ENCODE data around the gene TNFAIP8L3.

Gene TNFAIP8L3

DNA sequence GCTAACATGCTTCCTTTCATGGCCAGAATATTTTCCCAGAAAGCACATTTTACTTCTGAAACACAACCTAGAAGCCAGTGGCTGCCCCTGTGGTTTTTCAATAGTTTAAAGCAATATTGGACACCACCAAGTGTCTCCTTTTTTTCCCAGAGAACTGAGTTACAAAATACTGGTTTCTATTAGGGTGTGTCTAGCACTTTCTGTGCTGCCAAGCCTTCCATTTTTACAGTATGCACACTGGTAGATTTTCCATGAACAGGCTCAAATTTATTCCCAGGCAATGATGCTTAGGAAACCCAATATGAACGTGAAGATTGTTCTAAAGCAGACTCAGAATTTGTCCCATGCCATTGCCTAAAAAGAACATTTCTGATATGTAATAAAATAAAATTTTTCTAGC, 7.2 kb downstream of the TNFAIP8L3 start:
- no peak for TF ChIP-seq ISL1 (CRISPR knock-in tag; IDR thresholded peaks at IDR 0.05)
- TF ChIP-seq ZNF8 (CRISPR knock-in tag; IDR thresholded peaks at IDR 0.05), result no peak

DNA sequence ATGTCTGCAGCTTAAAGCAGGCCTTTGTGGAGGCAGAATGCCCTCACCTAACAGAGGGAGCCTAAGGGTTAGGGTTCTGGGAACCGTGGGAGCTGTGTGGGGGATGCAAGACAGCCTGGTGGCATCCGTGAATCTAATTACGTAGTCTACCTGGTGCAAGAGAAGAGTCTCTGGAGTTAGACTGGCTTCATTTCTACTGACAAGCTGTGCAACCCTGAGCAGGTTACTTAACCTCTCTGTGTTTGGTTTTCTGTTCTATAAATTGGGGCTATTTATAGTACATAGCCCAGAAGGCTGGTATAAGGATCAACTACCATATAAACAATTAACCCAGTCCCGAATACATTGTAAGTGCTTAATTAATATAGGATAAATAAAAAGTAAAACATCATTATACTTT, 8.3 kb downstream of the TNFAIP8L3 start:
- TF ChIP-seq SNAI2 (CRISPR knock-in tag; IDR thresholded peaks at IDR 0.05) (no peak), ZFP30 (CRISPR knock-in tag; IDR thresholded peaks at IDR 0.05) (no peak), CSDC2 (CRISPR knock-in tag; IDR thresholded peaks at IDR 0.05) (no peak), ISL1 (CRISPR knock-in tag; IDR thresholded peaks at IDR 0.05) (no peak), PPARA (CRISPR knock-in tag; IDR thresholded peaks at IDR 0.05; ENCODE audit: borderline replicate concordance) (no peak), OSR1 (CRISPR knock-in tag; IDR thresholded peaks at IDR 0.05) (no peak)
- ATAC-seq, result no peak

More for the DNA sequence above, 7.2 kb downstream of the TNFAIP8L3 start:
- no peak for ATAC-seq

DNA sequence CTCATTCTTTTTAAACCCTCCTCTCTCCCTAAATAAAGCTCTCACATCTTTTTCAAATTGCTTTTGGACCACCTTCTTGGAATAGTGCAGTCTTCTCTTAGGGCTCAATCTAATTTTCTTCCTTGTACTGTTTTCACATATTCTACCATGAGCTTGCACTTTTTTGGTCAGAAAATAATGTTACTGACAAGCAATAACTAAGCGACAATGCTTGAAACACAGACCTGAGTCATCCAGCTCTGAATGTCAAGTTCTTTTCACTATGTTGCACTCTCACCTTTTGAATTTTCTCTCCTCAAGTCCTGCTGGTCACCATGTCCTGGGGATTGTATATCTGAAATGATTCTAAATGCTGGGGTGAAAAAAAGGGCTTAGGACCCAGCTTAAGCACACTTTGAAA, 8.9 kb downstream of the TNFAIP8L3 start:
- ATAC-seq, result no peak
- TF ChIP-seq ZNF70 (CRISPR knock-in tag; IDR thresholded peaks at IDR 0.05) (no peak), BACH2 (CRISPR knock-in tag; IDR thresholded peaks at IDR 0.05; ENCODE audit: borderline replicate concordance) (no peak), PPARA (CRISPR knock-in tag; IDR thresholded peaks at IDR 0.05; ENCODE audit: borderline replicate concordance) (no peak), OSR1 (CRISPR knock-in tag; IDR thresholded peaks at IDR 0.05) (no peak), TOX (CRISPR knock-in tag; IDR thresholded peaks at IDR 0.05; ENCODE audit: borderline replicate concordance) (no peak), RARB (CRISPR knock-in tag; IDR thresholded peaks at IDR 0.05) (no peak), ISL1 (CRISPR knock-in tag; IDR thresholded peaks at IDR 0.05) (no peak)
- TF ChIP-seq, protein P1, sequence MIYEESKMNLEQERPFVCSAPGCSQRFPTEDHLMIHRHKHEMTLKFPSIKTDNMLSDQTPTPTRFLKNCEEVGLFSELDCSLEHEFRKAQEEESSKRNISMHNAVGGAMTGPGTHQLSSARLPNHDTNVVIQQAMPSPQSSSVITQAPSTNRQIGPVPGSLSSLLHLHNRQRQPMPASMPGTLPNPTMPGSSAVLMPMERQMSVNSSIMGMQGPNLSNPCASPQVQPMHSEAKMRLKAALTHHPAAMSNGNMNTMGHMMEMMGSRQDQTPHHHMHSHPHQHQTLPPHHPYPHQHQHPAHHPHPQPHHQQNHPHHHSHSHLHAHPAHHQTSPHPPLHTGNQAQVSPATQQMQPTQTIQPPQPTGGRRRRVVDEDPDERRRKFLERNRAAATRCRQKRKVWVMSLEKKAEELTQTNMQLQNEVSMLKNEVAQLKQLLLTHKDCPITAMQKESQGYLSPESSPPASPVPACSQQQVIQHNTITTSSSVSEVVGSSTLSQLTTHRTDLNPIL (CRISPR knock-in tag; IDR thresholded peaks at IDR 0.05; ENCODE audit: low read depth), result no peak
- TF ChIP-seq, protein P2, sequence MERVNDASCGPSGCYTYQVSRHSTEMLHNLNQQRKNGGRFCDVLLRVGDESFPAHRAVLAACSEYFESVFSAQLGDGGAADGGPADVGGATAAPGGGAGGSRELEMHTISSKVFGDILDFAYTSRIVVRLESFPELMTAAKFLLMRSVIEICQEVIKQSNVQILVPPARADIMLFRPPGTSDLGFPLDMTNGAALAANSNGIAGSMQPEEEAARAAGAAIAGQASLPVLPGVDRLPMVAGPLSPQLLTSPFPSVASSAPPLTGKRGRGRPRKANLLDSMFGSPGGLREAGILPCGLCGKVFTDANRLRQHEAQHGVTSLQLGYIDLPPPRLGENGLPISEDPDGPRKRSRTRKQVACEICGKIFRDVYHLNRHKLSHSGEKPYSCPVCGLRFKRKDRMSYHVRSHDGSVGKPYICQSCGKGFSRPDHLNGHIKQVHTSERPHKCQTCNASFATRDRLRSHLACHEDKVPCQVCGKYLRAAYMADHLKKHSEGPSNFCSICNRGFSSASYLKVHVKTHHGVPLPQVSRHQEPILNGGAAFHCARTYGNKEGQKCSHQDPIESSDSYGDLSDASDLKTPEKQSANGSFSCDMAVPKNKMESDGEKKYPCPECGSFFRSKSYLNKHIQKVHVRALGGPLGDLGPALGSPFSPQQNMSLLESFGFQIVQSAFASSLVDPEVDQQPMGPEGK (CRISPR knock-in tag; IDR thresholded peaks at IDR 0.05; ENCODE audit: borderline replicate concordance), result no peak

DNA sequence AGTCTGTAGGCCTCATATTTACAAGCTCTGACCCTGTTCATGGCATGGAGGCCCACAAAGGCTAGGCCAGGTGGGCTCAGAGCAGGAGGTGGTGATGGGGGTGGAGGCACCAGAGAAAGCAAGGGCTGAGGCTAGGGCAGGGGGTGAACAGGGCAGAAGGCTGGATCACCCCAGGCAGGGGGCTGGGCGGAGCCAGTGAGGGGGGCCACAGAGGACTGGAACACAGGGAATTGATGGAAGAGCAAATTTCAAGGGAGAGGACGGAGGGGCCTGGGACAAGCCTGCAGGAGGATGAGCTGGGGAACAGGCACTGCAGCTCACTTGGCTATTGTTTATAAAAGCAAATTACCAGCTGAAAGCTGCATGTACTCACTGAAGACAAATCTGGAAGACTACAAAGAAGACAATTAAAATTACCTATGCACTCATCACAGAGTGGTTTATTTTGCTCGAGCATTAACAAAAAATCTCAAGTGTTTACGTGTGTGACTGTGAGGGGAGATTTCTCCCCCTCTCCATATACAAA, 11.0 kb downstream of the TNFAIP8L3 start:
- no peak for TF ChIP-seq ZNF8 (CRISPR knock-in tag; IDR thresholded peaks at IDR 0.05)
- no peak for TF ChIP-seq RARB (CRISPR knock-in tag; IDR thresholded peaks at IDR 0.05)
- TF ChIP-seq SNAI2 (CRISPR knock-in tag; IDR thresholded peaks at IDR 0.05), result no peak
- no peak for TF ChIP-seq ESRRG (CRISPR knock-in tag; IDR thresholded peaks at IDR 0.05)
- TF ChIP-seq, protein P3, sequence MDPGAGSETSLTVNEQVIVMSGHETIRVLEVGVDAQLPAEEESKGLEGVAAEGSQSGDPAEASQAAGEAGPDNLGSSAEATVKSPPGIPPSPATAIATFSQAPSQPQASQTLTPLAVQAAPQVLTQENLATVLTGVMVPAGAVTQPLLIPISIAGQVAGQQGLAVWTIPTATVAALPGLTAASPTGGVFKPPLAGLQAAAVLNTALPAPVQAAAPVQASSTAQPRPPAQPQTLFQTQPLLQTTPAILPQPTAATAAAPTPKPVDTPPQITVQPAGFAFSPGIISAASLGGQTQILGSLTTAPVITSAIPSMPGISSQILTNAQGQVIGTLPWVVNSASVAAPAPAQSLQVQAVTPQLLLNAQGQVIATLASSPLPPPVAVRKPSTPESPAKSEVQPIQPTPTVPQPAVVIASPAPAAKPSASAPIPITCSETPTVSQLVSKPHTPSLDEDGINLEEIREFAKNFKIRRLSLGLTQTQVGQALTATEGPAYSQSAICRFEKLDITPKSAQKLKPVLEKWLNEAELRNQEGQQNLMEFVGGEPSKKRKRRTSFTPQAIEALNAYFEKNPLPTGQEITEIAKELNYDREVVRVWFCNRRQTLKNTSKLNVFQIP (CRISPR knock-in tag; IDR thresholded peaks at IDR 0.05; ENCODE audit: borderline replicate concordance, low read depth), result no peak
- TF ChIP-seq, protein P1 (CRISPR knock-in tag; IDR thresholded peaks at IDR 0.05; ENCODE audit: low read depth), result no peak
- TF ChIP-seq, protein P2 (CRISPR knock-in tag; IDR thresholded peaks at IDR 0.05; ENCODE audit: borderline replicate concordance), result no peak
- TF ChIP-seq TOX (CRISPR knock-in tag; IDR thresholded peaks at IDR 0.05; ENCODE audit: borderline replicate concordance), result no peak
- no peak for TF ChIP-seq ZNF70 (CRISPR knock-in tag; IDR thresholded peaks at IDR 0.05)
- TF ChIP-seq, protein P4, sequence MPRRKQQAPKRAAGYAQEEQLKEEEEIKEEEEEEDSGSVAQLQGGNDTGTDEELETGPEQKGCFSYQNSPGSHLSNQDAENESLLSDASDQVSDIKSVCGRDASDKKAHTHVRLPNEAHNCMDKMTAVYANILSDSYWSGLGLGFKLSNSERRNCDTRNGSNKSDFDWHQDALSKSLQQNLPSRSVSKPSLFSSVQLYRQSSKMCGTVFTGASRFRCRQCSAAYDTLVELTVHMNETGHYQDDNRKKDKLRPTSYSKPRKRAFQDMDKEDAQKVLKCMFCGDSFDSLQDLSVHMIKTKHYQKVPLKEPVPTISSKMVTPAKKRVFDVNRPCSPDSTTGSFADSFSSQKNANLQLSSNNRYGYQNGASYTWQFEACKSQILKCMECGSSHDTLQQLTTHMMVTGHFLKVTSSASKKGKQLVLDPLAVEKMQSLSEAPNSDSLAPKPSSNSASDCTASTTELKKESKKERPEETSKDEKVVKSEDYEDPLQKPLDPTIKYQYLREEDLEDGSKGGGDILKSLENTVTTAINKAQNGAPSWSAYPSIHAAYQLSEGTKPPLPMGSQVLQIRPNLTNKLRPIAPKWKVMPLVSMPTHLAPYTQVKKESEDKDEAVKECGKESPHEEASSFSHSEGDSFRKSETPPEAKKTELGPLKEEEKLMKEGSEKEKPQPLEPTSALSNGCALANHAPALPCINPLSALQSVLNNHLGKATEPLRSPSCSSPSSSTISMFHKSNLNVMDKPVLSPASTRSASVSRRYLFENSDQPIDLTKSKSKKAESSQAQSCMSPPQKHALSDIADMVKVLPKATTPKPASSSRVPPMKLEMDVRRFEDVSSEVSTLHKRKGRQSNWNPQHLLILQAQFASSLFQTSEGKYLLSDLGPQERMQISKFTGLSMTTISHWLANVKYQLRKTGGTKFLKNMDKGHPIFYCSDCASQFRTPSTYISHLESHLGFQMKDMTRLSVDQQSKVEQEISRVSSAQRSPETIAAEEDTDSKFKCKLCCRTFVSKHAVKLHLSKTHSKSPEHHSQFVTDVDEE (CRISPR knock-in tag; IDR thresholded peaks at IDR 0.05), result no peak
- no peak for TF ChIP-seq GLIS3 (CRISPR knock-in tag; IDR thresholded peaks at IDR 0.05)
- no peak for TF ChIP-seq PPARA (CRISPR knock-in tag; IDR thresholded peaks at IDR 0.05; ENCODE audit: borderline replicate concordance)
- no peak for TF ChIP-seq ARNTL (CRISPR knock-in tag; IDR thresholded peaks at IDR 0.05; ENCODE audit: borderline replicate concordance, low read depth)
- TF ChIP-seq CSDC2 (CRISPR knock-in tag; IDR thresholded peaks at IDR 0.05), result no peak
- TF ChIP-seq ZNF565 (CRISPR knock-in tag; conservative IDR thresholded peaks at IDR 0.05; ENCODE audit: low read depth), result no peak
- TF ChIP-seq TCF4 (CRISPR knock-in tag; IDR thresholded peaks at IDR 0.05; ENCODE audit: borderline replicate concordance), result no peak
- TF ChIP-seq, protein P5, sequence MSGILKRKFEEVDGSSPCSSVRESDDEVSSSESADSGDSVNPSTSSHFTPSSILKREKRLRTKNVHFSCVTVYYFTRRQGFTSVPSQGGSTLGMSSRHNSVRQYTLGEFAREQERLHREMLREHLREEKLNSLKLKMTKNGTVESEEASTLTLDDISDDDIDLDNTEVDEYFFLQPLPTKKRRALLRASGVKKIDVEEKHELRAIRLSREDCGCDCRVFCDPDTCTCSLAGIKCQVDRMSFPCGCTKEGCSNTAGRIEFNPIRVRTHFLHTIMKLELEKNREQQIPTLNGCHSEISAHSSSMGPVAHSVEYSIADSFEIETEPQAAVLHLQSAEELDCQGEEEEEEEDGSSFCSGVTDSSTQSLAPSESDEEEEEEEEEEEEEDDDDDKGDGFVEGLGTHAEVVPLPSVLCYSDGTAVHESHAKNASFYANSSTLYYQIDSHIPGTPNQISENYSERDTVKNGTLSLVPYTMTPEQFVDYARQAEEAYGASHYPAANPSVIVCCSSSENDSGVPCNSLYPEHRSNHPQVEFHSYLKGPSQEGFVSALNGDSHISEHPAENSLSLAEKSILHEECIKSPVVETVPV (CRISPR knock-in tag; IDR thresholded peaks at IDR 0.05), result no peak
- ATAC-seq, result no peak

Data from SK-N-SH treated with all-trans-retinoic acid at 6 μM for 48 hours (cell line).